H1 (cell line): ENCODE results near the gene IL27RA. TPM values are rescaled to one million over a fixed set of nuclear protein-coding genes. Genes with fewer than 3 reads are reported as not detected.

Source experiments
- CTCF ChIA-PET: fragments of 300-600 bp; sonication (Branson Sonifier 250); formaldehyde crosslinking; loops from one replicate; lab custom pipeline; 2021; ENCODE audit not compliant: partially characterized antibody; lab: Charles Lee
- POLR2A ChIA-PET: fragments of 300-600 bp; sonication (Branson Sonifier 250); formaldehyde crosslinking; loops from one replicate; lab custom pipeline; 2021; ENCODE audit warnings: inconsistent platforms; ENCODE audit not compliant: partially characterized antibody; lab: Charles Lee
- DNase-seq, 2 experiments: peaks; one replicate each; pipeline versions ENCODE4 v3.0.0 to v3.0.0-alpha.2; 2010 to 2022; ENCODE audit warnings: low spot score in 2 of 2, low read depth in 1 of 2, mixed read lengths in 1 of 2
- FAIRE-seq: peaks from 2 replicates; lab custom pipeline; 2011; peaks lifted over from hg19 to GRCh38; lab: Jason Lieb, UNC
- H2AFZ ChIP-seq: 2 replicates; pipeline ENCODE4 v1.8.1; 2012; ENCODE audit warnings: low read length, inconsistent platforms
- H2AK5ac ChIP-seq: 2 replicates; pipeline ENCODE4 v1.6.1; 2013; ENCODE audit warnings: low read depth, low read length
- H2BK120ac ChIP-seq: replicated peaks from 2 replicates; pipeline ENCODE3; 2013; ENCODE audit warnings: low read depth, low read length, inconsistent platforms
- H2BK12ac ChIP-seq: 2 replicates; pipeline ENCODE4 v1.6.1; 2013; ENCODE audit warnings: low read depth, low read length
- H2BK15ac ChIP-seq: 2 replicates; pipeline ENCODE4 v1.6.1; 2013; ENCODE audit warnings: low read length
- H2BK20ac ChIP-seq: 2 replicates; pipeline ENCODE4 v1.6.1; 2013; ENCODE audit warnings: low read length
- H2BK5ac ChIP-seq: 2 replicates; pipeline ENCODE4 v1.6.1; 2013; ENCODE audit warnings: low read depth, low read length
- H3K14ac ChIP-seq: 2 replicates; pipeline ENCODE4 v1.6.1; 2013; ENCODE audit warnings: inconsistent platforms; ENCODE audit not compliant: insufficient read length
- H3K18ac ChIP-seq: 2 replicates; pipeline ENCODE4 v1.6.1; 2013; ENCODE audit warnings: low read length; ENCODE audit errors: extremely low read depth
- H3K23ac ChIP-seq: 2 replicates; pipeline ENCODE4 v1.6.1; 2013; ENCODE audit warnings: inconsistent platforms; ENCODE audit not compliant: insufficient read length
- H3K23me2 ChIP-seq: 2 replicates; pipeline ENCODE4 v1.6.1; 2013; ENCODE audit warnings: low read depth, low read length
- H3K27ac ChIP-seq: 2 replicates; pipeline ENCODE4 v1.6.1; 2011; ENCODE audit warnings: low read depth, low read length, inconsistent platforms
- H3K27me3 ChIP-seq, 4 experiments: replicated peaks in 1 of 4; 1 replicate in 1 of 4; 2 replicates in 3 of 4; pipeline versions ENCODE4 v1.6.1 to v1.8.1; 2011 to 2013; ENCODE audit warnings: low read length in 3 of 4, mild to moderate bottlenecking in 3 of 4, inconsistent platforms in 2 of 4, mixed read lengths in 2 of 4, moderate library complexity in 1 of 4; ENCODE audit not compliant: control insufficient read depth in 3 of 4, insufficient read depth in 3 of 4; ENCODE audit errors: extremely low read depth in 1 of 4
- H3K36me3 ChIP-seq, 4 experiments: 2 replicates each; pipeline versions ENCODE4 v1.6.1 to v1.8.1; 2011 to 2013; ENCODE audit warnings: mild to moderate bottlenecking in 4 of 4, low read length in 3 of 4, moderate library complexity in 2 of 4, control low read depth in 1 of 4, inconsistent platforms in 1 of 4; ENCODE audit not compliant: insufficient read depth in 4 of 4, control insufficient read depth in 2 of 4
- H3K4ac ChIP-seq: replicated peaks from 2 replicates; pipeline ENCODE3; 2013; ENCODE audit warnings: low read length, low read depth, mixed read lengths, inconsistent platforms; ENCODE audit not compliant: insufficient read length
- H3K4me1 ChIP-seq, 4 experiments: replicated peaks in 1 of 4; 1 replicate in 1 of 4; 2 replicates in 3 of 4; pipeline versions ENCODE4 v1.6.1 to v1.8.1; 2011 to 2013; ENCODE audit warnings: low read length in 3 of 4, inconsistent platforms in 2 of 4, mixed read lengths in 1 of 4; ENCODE audit not compliant: insufficient read depth in 4 of 4, control insufficient read depth in 3 of 4
- H3K4me2 ChIP-seq, 2 experiments: 2 replicates each; pipeline versions ENCODE4 v1.6.1 to v1.8.1; 2011 to 2013; ENCODE audit warnings: low read depth in 2 of 2, low read length in 2 of 2, control low read depth in 1 of 2, inconsistent platforms in 1 of 2, mild to moderate bottlenecking in 1 of 2; ENCODE audit not compliant: insufficient read depth in 1 of 2
- H3K4me3 ChIP-seq, 4 experiments: fragments of 200-600, 300-600 bp in 1 of 4; sonication (generic), shearing (Covaris generic), sonication (Bioruptor Twin) in 1 of 4; 2 replicates each; pipeline versions ENCODE4 v1.5.1 to v1.8.1; 2011 to 2016; ENCODE audit warnings: low read length in 4 of 4, low read depth in 3 of 4, control low read depth in 2 of 4, inconsistent platforms in 2 of 4, mild to moderate bottlenecking in 2 of 4, mixed read lengths in 1 of 4, moderate library complexity in 1 of 4; ENCODE audit not compliant: insufficient read depth in 2 of 4; ENCODE audit errors: extremely low read depth in 1 of 4
- H3K56ac ChIP-seq: replicated peaks from 2 replicates; pipeline ENCODE3; 2013; ENCODE audit warnings: low read depth, mild to moderate bottlenecking, mixed read lengths, low read length, inconsistent platforms; ENCODE audit not compliant: insufficient read length
- H3K79me1 ChIP-seq: 2 replicates; pipeline ENCODE4 v1.6.1; 2013; ENCODE audit warnings: low read depth, low read length, control low read depth
- H3K79me2 ChIP-seq, 2 experiments: 2 replicates each; pipeline versions ENCODE4 v1.6.1 to v1.8.1; 2012 to 2013; ENCODE audit warnings: low read length in 2 of 2, mild to moderate bottlenecking in 2 of 2, inconsistent platforms in 1 of 2; ENCODE audit not compliant: insufficient read depth in 2 of 2, control insufficient read depth in 1 of 2
- H3K9ac ChIP-seq, 4 experiments: replicated peaks in 1 of 4; 1 replicate in 1 of 4; 2 replicates in 3 of 4; pipeline versions ENCODE4 v1.6.1 to v1.8.1; 2011 to 2013; ENCODE audit warnings: low read depth in 3 of 4, low read length in 3 of 4, control low read depth in 2 of 4, mild to moderate bottlenecking in 2 of 4, moderate library complexity in 2 of 4, inconsistent platforms in 1 of 4; ENCODE audit errors: extremely low read depth in 1 of 4
- H3K9me3 ChIP-seq, 2 experiments: 2 replicates each; pipeline versions ENCODE4 v1.6.1 to v1.8.1; 2012 to 2013; ENCODE audit warnings: mild to moderate bottlenecking in 2 of 2, moderate library complexity in 2 of 2, control low read depth in 1 of 2, inconsistent platforms in 1 of 2, low read depth in 1 of 2, low read length in 1 of 2, mixed read lengths in 1 of 2; ENCODE audit not compliant: insufficient read depth in 2 of 2
- H4K20me1 ChIP-seq, 2 experiments: replicated peaks in 1 of 2; 2 replicates each; pipeline versions ENCODE3 to v1.8.1; 2011 to 2013; ENCODE audit warnings: inconsistent platforms in 2 of 2, low read length in 2 of 2, mild to moderate bottlenecking in 1 of 2; ENCODE audit not compliant: insufficient read depth in 2 of 2, control insufficient read depth in 1 of 2
- H4K5ac ChIP-seq: 2 replicates; pipeline ENCODE4 v1.6.1; 2013; ENCODE audit warnings: low read length, low read depth, mixed read lengths, inconsistent platforms; ENCODE audit not compliant: insufficient read length
- H4K8ac ChIP-seq: 2 replicates; pipeline ENCODE4 v1.8.0; 2013; ENCODE audit warnings: mild to moderate bottlenecking, moderate library complexity, low read length, inconsistent platforms; ENCODE audit not compliant: insufficient read depth; ENCODE audit errors: extremely low read depth
- H4K91ac ChIP-seq: replicated peaks from 2 replicates; pipeline ENCODE3; 2013; ENCODE audit warnings: low read length, mixed read lengths, inconsistent platforms; ENCODE audit not compliant: insufficient read length
- CHD1 ChIP-seq: IDR thresholded peaks from 2 replicates; pipeline ENCODE4 v1.6.1; 2012; ENCODE audit warnings: low read depth, low read length, improper control_type of control experiment
- JUND ChIP-seq: IDR thresholded peaks from 2 replicates; pipeline ENCODE4 v1.6.1; 2011; ENCODE audit warnings: mild to moderate bottlenecking, improper control_type of control experiment, low read length
- NRF1 ChIP-seq: IDR thresholded peaks from 2 replicates; pipeline ENCODE4 v1.6.1; 2011; ENCODE audit warnings: mild to moderate bottlenecking, low read depth, low read length, improper control_type of control experiment
- POLR2AphosphoS5 ChIP-seq: IDR thresholded peaks from 2 replicates; pipeline ENCODE4 v1.6.1; 2011; ENCODE audit warnings: low read depth, low read length
- SAP30 ChIP-seq: fragments of 300-600 bp; sonication (generic); IDR thresholded peaks from 2 replicates; pipeline ENCODE4 v1.7.1; 2012; ENCODE audit warnings: low read length, moderate library complexity, mild to moderate bottlenecking, inconsistent platforms; ENCODE audit not compliant: insufficient read depth, insufficient replicate concordance
- SP4 ChIP-seq: IDR thresholded peaks from 2 replicates; pipeline ENCODE4 v1.6.1; 2012; ENCODE audit warnings: low read length, inconsistent platforms
- TCF12 ChIP-seq: IDR thresholded peaks from 2 replicates; pipeline ENCODE4 v1.6.1; 2011; ENCODE audit warnings: low read depth, mild to moderate bottlenecking, low read length
- WGBS, 2 experiments: shearing (Covaris generic) in 1 of 2; methylation state at CpG; one replicate each; pipeline versions ENCODE4 v1.1.6 to v1.1.7; 2013 to 2015; ENCODE audit warnings: low lambda C conversion rate in 2 of 2, mixed read lengths in 2 of 2, inconsistent platforms in 1 of 2, low coverage in 1 of 2, missing lambda C conversion rate in 1 of 2; ENCODE audit not compliant: insufficient replicate concordance in 2 of 2, insufficient coverage in 1 of 2, insufficient read length in 1 of 2; ENCODE audit errors: extremely low coverage in 1 of 2, missing lambda C conversion rate in 1 of 2; 5-methylcytosine and 5-hydroxymethylcytosine counted together
- polyA plus RNA-seq, 7 experiments: library from polyadenylated mRNA; depleted of rRNA in 3 of 7; stranded (reverse) in 5 of 7; unstranded in 2 of 7; fragments of >200 nt in 5 of 7; fragments of 200-250 nt in 2 of 7; gene quantifications; 1 replicate in 5 of 7; 2 replicates in 1 of 7; 4 replicates in 1 of 7; pipeline versions ENCODE4 v1.2.1 to v1.2.3, GENCODE V29; 2011 to 2013; ENCODE audit warnings: missing spikeins in 2 of 7, mixed read lengths in 2 of 7
- total RNA-seq: library from RNA; stranded (reverse); fragmentation: NEBNext Ultra II Directional; extraction: Animal tissue kit (Norgen Biotek cat#: 25700); gene quantifications from 2 replicates; pipeline ENCODE4 v1.2.1, GENCODE V29; 2021
- TF ChIP-seq, protein P1 (sequence below): IDR thresholded peaks from 2 replicates; pipeline ENCODE4 v1.6.1; 2012; ENCODE audit warnings: low read length, inconsistent platforms

IL27RA gene
- total and polyA plus RNA-seq, 2 of the 8 experiments (the other 6 are each of a cell fraction or from before 2014, with no cell fraction given) = 9.9 to 14.7 TPM

DNA sequence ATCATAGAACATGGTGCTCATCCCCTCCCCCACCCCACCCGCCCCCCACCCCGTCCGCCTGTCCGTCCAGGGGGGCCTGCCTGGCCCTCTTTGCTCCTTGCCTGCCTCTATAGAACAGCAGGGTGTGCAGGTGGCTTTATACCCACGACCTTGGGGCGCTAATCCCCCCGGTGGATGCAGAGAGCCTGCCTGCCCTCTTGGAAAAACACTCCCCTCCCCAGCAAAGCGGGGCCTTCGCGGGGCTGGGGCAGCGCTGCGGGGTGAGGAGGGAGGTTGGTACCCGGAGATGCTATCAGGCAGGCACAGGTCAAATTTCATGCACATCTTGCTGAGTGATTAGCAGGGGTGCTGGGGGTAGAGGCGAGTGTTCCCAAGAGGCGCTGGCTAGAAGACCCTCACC, 47.4 kb upstream of the IL27RA start:
- Histone ChIP-seq H3K4me3 (no peak overlapping the region), H4K20me1 (no peaks in the 10 kb centered on the region), H3K9ac (no peak overlapping the region), H2AK5ac (no peak overlapping the region), H3K79me2 (no peaks in the 10 kb centered on the region), H3K36me3 (0 out of 8 replicates have a peak, but pooled peaks cover 0 to 3% (median 0%) of the 10 kb centered on the region in 4 experiments), H3K79me1 (no peaks in the 10 kb centered on the region), H3K14ac (no peak overlapping the region), H2BK20ac (no peak overlapping the region), H3K9me3 (no peaks in the 10 kb centered on the region), H4K91ac (peak overlapping the region; percentile 1), H2BK5ac (peak overlapping the region; percentile 71; the same call in 1 of the 2 replicates), H4K8ac (no peak overlapping the region), H3K4me2 (no peak overlapping the region), H2AFZ (no peak overlapping the region), H2BK12ac (peak overlapping the region; percentile 40; the same call in 1 of the 2 replicates), H3K27ac (no peak overlapping the region), H3K4me1 (peaks cover 0 to 45% (median 37%) of the 10 kb centered on the region in 4 experiments; a peak in 6 of 7 replicates), H3K23ac (no peak overlapping the region), H4K5ac (no peak overlapping the region), H2BK15ac (no peak overlapping the region; the same call in 1 of the 2 replicates), H3K23me2 (no peaks in the 10 kb centered on the region; the same call in 1 of the 2 replicates), H3K4ac (no peak overlapping the region), H3K56ac (no peak overlapping the region), H3K27me3 (no peaks in the 10 kb centered on the region), H3K18ac (no peak overlapping the region), H2BK120ac (no peak overlapping the region)
- DNase-seq = no peak
- ChIA-PET POLR2A (interaction anchor here (1.2 to 2.4 kb wide), 5 partner anchors 11 to 28 kb away, joined by 3 to 11 read pairs (median 6); partner anchors contain the start of gene RFX1), CTCF (interaction anchor here (0.6 to 1.4 kb wide), 3 partner anchors 35 to 59 kb away, joined by 3 to 4 read pairs (median 4); partner anchors contain the start of gene IL27RA)
- TF ChIP-seq TCF12 (no peak), SP4 (no peak), SAP30 (no peak), NRF1 (no peak), CHD1 (no peak), POLR2AphosphoS5 (no peak), JUND (no peak)
- TF ChIP-seq, protein P1, sequence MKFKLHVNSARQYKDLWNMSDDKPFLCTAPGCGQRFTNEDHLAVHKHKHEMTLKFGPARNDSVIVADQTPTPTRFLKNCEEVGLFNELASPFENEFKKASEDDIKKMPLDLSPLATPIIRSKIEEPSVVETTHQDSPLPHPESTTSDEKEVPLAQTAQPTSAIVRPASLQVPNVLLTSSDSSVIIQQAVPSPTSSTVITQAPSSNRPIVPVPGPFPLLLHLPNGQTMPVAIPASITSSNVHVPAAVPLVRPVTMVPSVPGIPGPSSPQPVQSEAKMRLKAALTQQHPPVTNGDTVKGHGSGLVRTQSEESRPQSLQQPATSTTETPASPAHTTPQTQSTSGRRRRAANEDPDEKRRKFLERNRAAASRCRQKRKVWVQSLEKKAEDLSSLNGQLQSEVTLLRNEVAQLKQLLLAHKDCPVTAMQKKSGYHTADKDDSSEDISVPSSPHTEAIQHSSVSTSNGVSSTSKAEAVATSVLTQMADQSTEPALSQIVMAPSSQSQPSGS = no peak
- FAIRE-seq = no peak
- WGBS, 2 experiments = 74% methylated on average over 11 of the region's 15 CpGs; no CpG with 5 or more reads in 1 of the 2 experiments
